Measurements from ENCODE around the gene RAP1GDS1. TPM values are rescaled to one million over a fixed set of nuclear protein-coding genes. Genes with fewer than 3 reads are reported as not detected.
"Not testable (repeated sequence)": the region's sequence is repeated elsewhere in the genome, so short reads cannot be mapped to it uniquely, and the experiment has no call there.

RAP1GDS1 gene
- total RNA-seq, 2 donors from 2014 or later: 34.0 to 37.9 TPM

GRCh38 chr4:98476891-98477290, 215.7 kb downstream of the RAP1GDS1 start:
- Mint-ChIP-seq H3K36me3 (ENCODE audit: low read depth) (peaks cover 12% of the 10 kb centered on the region), H3K9me3 (no peaks in the 10 kb centered on the region), H3K4me3 (no peak overlapping the region), H3K27me3 (ENCODE audit: insufficient read depth) (no peaks in the 10 kb centered on the region), H3K27ac (no peak overlapping the region), H3K4me1 (peaks cover 3% of the 10 kb centered on the region)
- WGBS, 2 experiments (ENCODE audit: insufficient coverage in 1 of 2, insufficient read length in 1 of 2): 89 to 93% methylated on average over 3 to 9 of the region's 9 CpGs
- Histone ChIP-seq H3K27ac (ENCODE audit: low read depth, low read length) (no peak overlapping the region), H3K9me3 (ENCODE audit: control insufficient read depth, low read length) (no peaks in the 10 kb centered on the region), H3K27me3 (ENCODE audit: control insufficient read depth, insufficient read depth, low read length, poor library complexity, severe bottlenecking) (no peaks in the 10 kb centered on the region), H3K9ac (ENCODE audit: extremely low read depth, low read length, poor library complexity, severe bottlenecking) (no peak overlapping the region), H3K36me3 (ENCODE audit: control insufficient read depth, insufficient read depth, low read length) (no peaks in the 10 kb centered on the region), H3K4me3 (ENCODE audit: low read length) (no peak overlapping the region), H3K4me1 (ENCODE audit: control insufficient read depth, insufficient read depth, low read length) (no peaks in the 10 kb centered on the region)
- DNase-seq: no peak
- TF ChIP-seq CTCF (conservative IDR thresholded peaks at IDR 0.05): no peak

DNA sequence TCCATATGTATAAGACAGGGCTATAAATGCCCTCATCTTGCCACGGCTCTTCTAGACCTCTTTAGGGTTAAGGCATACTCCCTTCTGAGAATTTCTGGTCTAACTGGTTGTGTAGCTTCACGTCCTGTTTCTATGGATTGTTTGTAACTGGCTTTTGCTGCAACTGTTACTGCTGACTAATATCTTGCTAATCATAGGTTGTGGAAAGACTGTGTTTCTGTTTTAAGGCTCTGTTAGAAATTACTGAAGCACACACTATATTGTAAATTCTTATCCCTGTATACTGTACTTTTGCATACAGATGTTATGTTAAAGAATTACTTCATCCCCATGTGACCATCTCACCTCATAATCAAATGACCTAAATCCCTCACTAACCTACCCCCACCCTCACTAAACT, 218.4 kb downstream of the RAP1GDS1 start:
- not testable (repeated sequence) for H3K27ac Mint-ChIP-seq; H3K9ac ChIP-seq (ENCODE audit: extremely low read depth, low read length, poor library complexity, severe bottlenecking); H3K27me3 ChIP-seq (ENCODE audit: control insufficient read depth, insufficient read depth, low read length, poor library complexity, severe bottlenecking); H3K36me3 Mint-ChIP-seq (ENCODE audit: low read depth); H3K4me3 Mint-ChIP-seq; H3K27ac ChIP-seq (ENCODE audit: low read depth, low read length); H3K4me3 ChIP-seq (ENCODE audit: low read length); H3K9me3 Mint-ChIP-seq; H3K4me1 ChIP-seq (ENCODE audit: control insufficient read depth, insufficient read depth, low read length); H3K27me3 Mint-ChIP-seq (ENCODE audit: insufficient read depth); DNase-seq; H3K36me3 ChIP-seq (ENCODE audit: control insufficient read depth, insufficient read depth, low read length); H3K9me3 ChIP-seq (ENCODE audit: control insufficient read depth, low read length)
- peaks cover 15% of the 10 kb centered on the region for H3K4me1 Mint-ChIP-seq
- 100% methylated on average over 1 to 2 of the region's 2 CpGs for WGBS, 2 experiments (ENCODE audit: insufficient coverage in 1 of 2, insufficient read length in 1 of 2)

DNA sequence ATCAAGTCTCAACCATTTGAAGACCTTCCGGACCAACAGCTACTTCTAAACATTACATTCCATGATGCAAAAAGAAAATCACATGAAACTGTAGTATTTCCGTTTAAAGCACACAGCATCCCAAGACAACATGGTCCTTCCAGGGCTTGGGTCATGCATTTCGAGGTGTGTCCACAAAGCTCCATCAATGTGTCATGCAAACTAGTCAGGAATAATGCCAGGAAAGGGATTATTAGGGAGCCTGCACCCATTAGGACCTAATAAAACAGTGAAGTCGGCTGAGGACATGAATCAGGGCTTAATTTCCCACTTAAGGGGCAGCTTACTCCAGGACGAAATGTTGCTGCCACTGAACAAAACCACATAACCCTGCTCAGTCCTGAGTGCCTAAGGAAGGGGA, 219.4 kb downstream of the RAP1GDS1 start:
- H3K9me3 Mint-ChIP-seq: no peaks in the 10 kb centered on the region
- TF ChIP-seq CTCF (conservative IDR thresholded peaks at IDR 0.05): no peak
- 92 to 93% methylated on average over 4 to 5 of the region's 5 CpGs for WGBS, 2 experiments (ENCODE audit: insufficient coverage in 1 of 2, insufficient read length in 1 of 2)

GRCh38 chr4:98481167-98481566, 220.0 kb downstream of the RAP1GDS1 start:
- Histone ChIP-seq H3K9me3 (ENCODE audit: control insufficient read depth, low read length) (no peaks in the 10 kb centered on the region), H3K9ac (ENCODE audit: extremely low read depth, low read length, poor library complexity, severe bottlenecking) (no peak overlapping the region), H3K4me3 (ENCODE audit: low read length) (no peak overlapping the region), H3K4me1 (ENCODE audit: control insufficient read depth, insufficient read depth, low read length) (no peaks in the 10 kb centered on the region), H3K36me3 (ENCODE audit: control insufficient read depth, insufficient read depth, low read length) (no peaks in the 10 kb centered on the region), H3K27ac (ENCODE audit: low read depth, low read length) (no peak overlapping the region), H3K27me3 (ENCODE audit: control insufficient read depth, insufficient read depth, low read length, poor library complexity, severe bottlenecking) (no peaks in the 10 kb centered on the region)
- Mint-ChIP-seq H3K27me3 (ENCODE audit: insufficient read depth) (no peaks in the 10 kb centered on the region), H3K9me3 (no peaks in the 10 kb centered on the region), H3K27ac (no peak overlapping the region), H3K4me1 (peaks cover 15% of the 10 kb centered on the region), H3K36me3 (ENCODE audit: low read depth) (no peaks in the 10 kb centered on the region), H3K4me3 (no peak overlapping the region)
- no peak for TF ChIP-seq CTCF (conservative IDR thresholded peaks at IDR 0.05)
- 86 to 91% methylated on average over 3 of the region's 3 CpGs for WGBS, 2 experiments (ENCODE audit: insufficient coverage in 1 of 2, insufficient read length in 1 of 2)
- DNase-seq: no peak

More for the DNA sequence above, 219.4 kb downstream of the RAP1GDS1 start:
- Histone ChIP-seq H3K4me1 (ENCODE audit: control insufficient read depth, insufficient read depth, low read length) (no peaks in the 10 kb centered on the region), H3K9ac (ENCODE audit: extremely low read depth, low read length, poor library complexity, severe bottlenecking) (no peak overlapping the region), H3K27ac (ENCODE audit: low read depth, low read length) (no peak overlapping the region), H3K4me3 (ENCODE audit: low read length) (no peak overlapping the region), H3K27me3 (ENCODE audit: control insufficient read depth, insufficient read depth, low read length, poor library complexity, severe bottlenecking) (no peaks in the 10 kb centered on the region), H3K36me3 (ENCODE audit: control insufficient read depth, insufficient read depth, low read length) (no peaks in the 10 kb centered on the region), H3K9me3 (ENCODE audit: control insufficient read depth, low read length) (no peaks in the 10 kb centered on the region)
- no peak overlapping the region for H3K27ac Mint-ChIP-seq
- no peak overlapping the region for H3K4me3 Mint-ChIP-seq
- H3K27me3 Mint-ChIP-seq (ENCODE audit: insufficient read depth): no peaks in the 10 kb centered on the region
- DNase-seq: no peak
- H3K36me3 Mint-ChIP-seq (ENCODE audit: low read depth): peaks cover 2% of the 10 kb centered on the region
- H3K4me1 Mint-ChIP-seq: peaks cover 15% of the 10 kb centered on the region
